ENCODE results near the gene METTL8. TPM values are rescaled to one million over a fixed set of nuclear protein-coding genes. Genes with fewer than 3 reads are reported as not detected.

The METTL8 gene
- total and polyA plus RNA-seq, 8 donors: 13.8 to 19.2 (median 15.2) TPM

DNA sequence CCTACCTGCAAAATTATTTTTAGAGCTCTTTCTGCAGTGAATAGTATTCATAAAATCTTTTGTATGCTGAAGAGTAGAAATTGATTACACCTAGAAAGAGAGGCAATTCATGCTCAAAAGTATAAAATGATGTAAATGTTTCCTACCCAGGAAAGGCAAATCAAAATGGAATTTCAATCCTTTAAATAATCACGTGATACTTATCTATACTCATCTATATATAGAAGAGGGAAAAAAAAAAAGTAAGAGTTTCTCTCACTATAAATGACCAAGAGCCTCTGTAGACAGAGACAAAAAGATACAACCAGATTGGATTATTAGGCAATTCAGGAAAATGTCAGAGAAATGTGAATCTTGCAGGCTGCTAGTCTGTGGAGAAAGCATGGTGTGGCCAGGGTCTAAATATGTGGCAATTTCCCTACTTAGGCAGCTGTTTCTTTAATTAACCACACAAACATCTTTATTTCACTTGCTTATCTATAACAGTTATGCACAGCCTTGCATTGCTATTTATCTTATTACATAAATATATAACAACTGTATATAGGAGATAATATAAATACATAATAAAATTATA, 39.5 kb downstream of the METTL8 start:
- ATAC-seq (no peak), DNase-seq (peak in 1 of 4 donors; percentile 10)
- Histone ChIP-seq H3K27ac (no peak overlapping the region), H3K27me3 (no peaks in the 10 kb centered on the region), H3K9me3 (no peaks in the 10 kb centered on the region), H3K4me1 (no peaks in the 10 kb centered on the region), H3K4me3 (no peak overlapping the region), H3K36me3 (no peaks in the 10 kb centered on the region)
- TF ChIP-seq CTCF (IDR thresholded peaks at IDR 0.05): no peak
- intact Hi-C loops (cut with DNase I): no loop called here

GRCh38 chr2:171393487-171393886, 40.3 kb downstream of the METTL8 start:
- DNase-seq (no peak), ATAC-seq (no peak)
- Histone ChIP-seq H3K4me1 (no peaks in the 10 kb centered on the region), H3K36me3 (no peaks in the 10 kb centered on the region), H3K27ac (no peak overlapping the region), H3K27me3 (no peaks in the 10 kb centered on the region), H3K4me3 (no peak overlapping the region), H3K9me3 (no peaks in the 10 kb centered on the region)
- TF ChIP-seq CTCF (IDR thresholded peaks at IDR 0.05): no peak
- intact Hi-C loops (cut with DNase I): no loop called here

GRCh38 chr2:171391532-171391931, 42.3 kb downstream of the METTL8 start:
- no peak for TF ChIP-seq CTCF (IDR thresholded peaks at IDR 0.05)
- intact Hi-C loops (cut with DNase I): no loop called here
- Histone ChIP-seq H3K27me3 (no peaks in the 10 kb centered on the region), H3K9me3 (no peaks in the 10 kb centered on the region), H3K36me3 (no peaks in the 10 kb centered on the region), H3K27ac (no peak overlapping the region), H3K4me1 (no peaks in the 10 kb centered on the region), H3K4me3 (no peak overlapping the region)
- ATAC-seq (no peak), DNase-seq (no peak)

DNA sequence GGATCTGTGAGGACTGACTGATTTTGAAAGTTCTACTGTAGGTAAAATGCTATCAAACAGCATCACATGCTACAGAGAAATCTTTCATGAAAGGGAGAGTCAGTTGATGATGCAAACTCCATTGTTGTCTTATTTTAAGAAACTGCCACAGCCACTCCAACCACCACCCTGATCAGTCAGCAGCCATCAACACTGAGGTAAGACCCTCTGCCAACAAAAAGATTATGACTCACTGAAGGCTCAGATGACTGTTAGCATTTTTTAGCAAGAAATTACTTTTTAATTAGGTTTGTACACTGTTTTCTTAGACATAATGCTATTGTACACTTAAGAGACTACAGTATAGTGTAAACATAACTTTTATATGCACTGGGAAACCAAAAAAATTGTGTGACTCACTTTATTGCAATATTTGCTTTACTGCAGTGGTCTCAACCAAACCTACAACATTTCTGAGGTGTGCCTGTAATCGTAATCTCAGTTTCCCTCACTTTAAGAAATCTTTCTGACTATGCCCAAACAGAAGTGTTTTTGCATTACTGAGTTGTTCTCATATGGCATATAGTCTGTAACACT, 42.8 kb downstream of the METTL8 start:
- no peak for DNase-seq
- Histone ChIP-seq H3K9me3 (no peaks in the 10 kb centered on the region), H3K27ac (no peak overlapping the region), H3K36me3 (no peaks in the 10 kb centered on the region), H3K4me1 (no peaks in the 10 kb centered on the region), H3K4me3 (no peak overlapping the region), H3K27me3 (no peaks in the 10 kb centered on the region)
- intact Hi-C loops (cut with DNase I): no loop called here
- no peak for TF ChIP-seq CTCF (IDR thresholded peaks at IDR 0.05)
- ATAC-seq: no peak

DNA sequence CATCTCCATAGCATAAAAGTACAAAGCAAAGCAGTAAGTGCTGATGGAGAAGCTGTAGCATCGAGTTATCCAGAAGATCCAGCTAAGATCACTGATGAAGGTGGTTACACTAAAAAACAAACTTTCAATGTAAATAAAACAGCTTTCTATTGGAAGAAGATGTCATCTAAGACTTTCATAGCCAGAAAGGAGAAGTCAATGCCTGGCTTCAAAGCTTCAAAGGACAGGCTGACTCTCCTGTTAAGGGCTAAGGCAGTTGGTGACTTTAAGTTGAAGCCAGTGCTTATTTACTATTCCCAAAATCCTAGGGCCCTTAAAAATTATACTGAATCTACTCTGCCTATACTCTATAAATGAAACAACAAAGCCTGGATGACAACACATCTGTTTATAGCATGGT, 44.0 kb downstream of the METTL8 start:
- intact Hi-C loops (cut with DNase I): no loop called here
- ATAC-seq: no peak
- no peak for TF ChIP-seq CTCF (IDR thresholded peaks at IDR 0.05)

More for the DNA sequence above, 44.0 kb downstream of the METTL8 start:
- Histone ChIP-seq H3K27me3 (no peaks in the 10 kb centered on the region), H3K9me3 (no peaks in the 10 kb centered on the region), H3K36me3 (no peaks in the 10 kb centered on the region), H3K27ac (no peak overlapping the region), H3K4me3 (no peak overlapping the region), H3K4me1 (no peaks in the 10 kb centered on the region)
- DNase-seq: no peak
